AG09319 (cell line): ENCODE results near the gene NELL1.

Source experiments
- DNase-seq: peaks from one replicate; pipeline ENCODE4 v3.0.0-alpha.2; 2010; ENCODE audit warnings: low read depth; ENCODE audit errors: extremely low read depth
- CTCF ChIP-seq: IDR thresholded peaks from 2 replicates; pipeline ENCODE4 v1.5.1; 2011; ENCODE audit warnings: low read depth, mild to moderate bottlenecking, inconsistent platforms, low read length, moderate library complexity

The NELL1 gene

DNA sequence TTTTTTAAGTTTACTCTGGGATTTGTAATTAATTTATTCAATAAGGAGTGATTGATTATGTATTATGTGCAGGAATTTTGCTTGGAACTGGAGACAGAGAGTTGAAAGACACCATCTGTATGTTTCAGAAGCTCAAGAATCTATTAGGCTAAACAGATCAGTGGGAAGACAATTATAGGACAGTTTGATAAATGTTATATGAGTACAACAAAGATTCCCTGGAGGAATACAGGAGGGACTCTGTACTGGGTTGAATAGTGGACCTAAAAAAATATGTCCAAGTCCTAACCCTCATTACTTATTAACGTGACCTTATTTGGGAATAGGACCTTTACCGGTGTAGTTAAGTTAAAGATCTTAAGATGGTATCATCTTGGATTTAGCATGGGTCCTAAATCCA, 681.2 kb downstream of the NELL1 start:
- TF ChIP-seq CTCF = no peak
- no peak for DNase-seq

DNA sequence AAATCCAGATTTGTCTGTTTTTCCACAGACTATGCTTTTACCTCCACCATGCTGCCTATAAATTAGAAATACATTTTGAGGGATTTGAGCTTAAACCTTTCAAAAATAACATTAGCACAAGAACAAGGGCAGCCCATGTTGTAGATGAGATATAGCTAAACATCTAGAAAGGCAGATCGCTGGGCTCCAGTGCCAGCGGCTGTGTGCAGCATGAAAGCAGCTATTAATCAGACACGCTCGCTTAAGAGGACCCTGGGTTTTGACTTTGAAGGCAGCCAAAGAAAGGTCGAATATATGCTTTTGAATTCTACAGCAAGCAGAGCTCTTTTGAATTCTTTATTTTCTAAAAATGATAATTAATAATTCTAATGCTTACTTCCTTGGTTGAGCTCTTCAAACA, 684.0 kb downstream of the NELL1 start:
- DNase-seq = no peak
- TF ChIP-seq CTCF = no peak

DNA sequence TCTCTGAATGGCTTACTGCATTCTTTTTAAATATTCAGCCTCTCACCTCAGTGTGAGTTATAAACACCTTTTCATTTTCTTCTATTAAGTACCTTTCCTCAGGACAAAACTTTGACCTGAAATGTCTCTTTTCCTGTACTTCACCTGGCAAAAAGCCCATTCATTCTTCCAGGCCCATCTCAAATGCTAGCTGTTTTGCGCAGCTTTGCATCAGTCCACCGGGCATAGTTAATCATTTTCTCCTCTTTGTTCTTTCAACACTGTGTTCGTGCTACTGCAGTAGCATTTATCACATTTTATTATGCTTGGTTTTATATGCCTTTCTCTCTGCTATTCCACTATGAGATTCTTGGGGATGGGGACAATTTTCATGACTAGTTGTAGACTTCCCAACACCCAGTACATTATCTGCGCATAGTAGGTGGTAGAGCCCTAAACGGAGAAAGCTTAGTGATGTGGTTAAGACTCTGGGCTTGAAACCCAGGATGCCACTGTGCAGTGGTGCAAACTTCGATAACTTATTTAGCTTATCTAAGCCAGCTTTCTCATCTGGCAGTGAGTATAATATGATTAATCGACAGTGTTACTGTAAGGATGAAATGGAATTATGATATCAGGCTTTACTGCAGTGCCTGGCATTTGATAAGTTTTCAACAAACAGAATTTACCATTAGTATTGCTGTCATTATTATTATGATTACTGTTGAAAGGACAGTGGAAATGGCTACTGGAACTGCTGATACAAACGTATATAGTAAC, 695.7 kb downstream of the NELL1 start:
- no peak for DNase-seq
- TF ChIP-seq CTCF = no peak

DNA sequence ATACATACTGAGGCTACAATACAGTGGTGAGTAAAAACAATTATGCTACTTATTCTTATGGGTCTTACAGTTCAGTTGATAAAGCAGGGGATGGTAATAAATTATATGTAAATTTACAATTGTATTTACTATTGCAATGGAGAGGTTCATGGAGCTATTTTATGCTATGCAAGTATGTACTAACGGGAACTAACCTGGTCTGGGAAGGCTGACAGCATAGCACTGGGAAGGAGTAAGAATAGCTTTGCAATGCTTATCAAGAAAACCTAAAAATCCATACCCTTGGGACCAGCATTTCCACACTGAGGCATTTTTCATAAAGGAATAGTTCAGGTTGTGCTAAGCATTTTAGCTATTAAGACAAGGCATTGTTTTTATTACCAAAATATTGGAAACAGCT, 700.6 kb downstream of the NELL1 start:
- no peak for DNase-seq
- TF ChIP-seq CTCF = no peak

DNA sequence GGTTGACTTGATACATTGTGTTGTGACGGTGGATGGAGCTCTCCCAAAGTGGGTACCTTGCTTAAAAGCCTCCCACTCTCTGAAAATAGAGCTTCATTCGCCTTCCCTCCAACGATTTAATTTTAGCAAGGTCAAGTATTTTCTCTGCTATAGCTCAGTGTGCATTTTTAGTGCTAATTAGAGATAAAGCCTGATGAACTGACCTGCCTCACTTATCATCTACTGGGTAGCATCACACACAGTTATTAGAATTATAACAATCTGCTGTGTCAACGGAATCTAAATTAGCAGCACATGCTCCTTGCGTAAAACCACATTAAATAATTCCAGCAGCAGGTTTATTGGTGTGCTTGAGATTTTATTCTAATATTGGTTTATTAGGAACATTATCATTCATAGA, 701.7 kb downstream of the NELL1 start:
- no peak for TF ChIP-seq CTCF
- no peak for DNase-seq

GRCh38 chr11:21372672-21373071, 703.3 kb downstream of the NELL1 start:
- no peak for DNase-seq
- no peak for TF ChIP-seq CTCF

DNA sequence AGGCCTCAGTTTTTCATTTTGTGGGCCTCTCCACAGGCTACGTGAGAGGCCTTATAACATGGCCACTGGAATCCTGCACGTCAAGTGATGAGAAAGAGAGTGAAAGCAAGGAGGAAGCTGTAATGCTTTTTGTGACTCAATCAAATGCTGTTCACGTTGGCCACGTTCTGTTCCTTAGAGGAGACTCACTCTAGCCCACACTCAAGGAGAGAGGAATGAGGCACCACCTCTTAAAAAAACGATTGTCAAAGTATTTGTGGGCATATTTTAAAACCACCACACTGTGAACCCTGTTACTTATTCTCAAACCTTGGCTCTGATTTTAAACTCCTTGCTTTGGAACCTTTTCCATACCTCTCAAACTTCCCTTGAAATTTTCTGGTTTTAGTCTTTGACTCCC, 705.0 kb downstream of the NELL1 start:
- no peak for TF ChIP-seq CTCF
- DNase-seq = no peak
